DOHH2 (cell line): ENCODE data around the gene GH2.
A peak's percentile ranks its signal among the peaks of the same experiment; 100 is the strongest.

Experiments
- H3F3A ChIP-seq: fragments of 200-600 bp; sonication (generic), shearing (Covaris generic); 2 replicates; pipeline ENCODE4 v1.6.0; 2016; ENCODE audit warnings: antibody characterized with exemption, mild to moderate bottlenecking; ENCODE audit not compliant: control insufficient read depth, insufficient read depth
- H3K27ac ChIP-seq: fragments of 200-600 bp; sonication (generic); 2 replicates; pipeline ENCODE4 v1.5.1; 2014; ENCODE audit warnings: low read depth, mild to moderate bottlenecking, low read length, moderate library complexity
- H3K27me3 ChIP-seq: fragments of 200-600 bp; sonication (generic); 2 replicates; pipeline ENCODE4 v1.6.1; 2014; ENCODE audit warnings: mild to moderate bottlenecking, low read length, mixed read lengths; ENCODE audit not compliant: control insufficient read depth
- H3K36me3 ChIP-seq: fragments of 200-600 bp; sonication (generic); 2 replicates; pipeline ENCODE4 v1.6.1; 2014; ENCODE audit warnings: mild to moderate bottlenecking, low read length, moderate library complexity, mixed read lengths; ENCODE audit not compliant: control insufficient read depth
- H3K4me1 ChIP-seq: fragments of 200-600 bp; sonication (generic); 2 replicates; pipeline ENCODE4 v1.6.1; 2014; ENCODE audit warnings: mild to moderate bottlenecking, low read length, mixed read lengths; ENCODE audit not compliant: control insufficient read depth
- H3K4me2 ChIP-seq: fragments of 200-600 bp; sonication (generic); 2 replicates; pipeline ENCODE4 v1.6.0; 2014; ENCODE audit warnings: mild to moderate bottlenecking, low read length, moderate library complexity
- H3K4me3 ChIP-seq: fragments of 200-600 bp; sonication (generic); 2 replicates; pipeline ENCODE4 v1.5.1; 2014; ENCODE audit warnings: mild to moderate bottlenecking, low read length, mixed read lengths
- H3K79me2 ChIP-seq: fragments of 200-600 bp; sonication (generic); 2 replicates; pipeline ENCODE4 v1.6.1; 2014; ENCODE audit warnings: mild to moderate bottlenecking, low read length, mixed read lengths; ENCODE audit not compliant: control insufficient read depth
- H3K9me2 ChIP-seq: fragments of 200-600 bp; sonication (generic); replicated peaks from 2 replicates; pipeline ENCODE4 v1.6.1; 2014; ENCODE audit warnings: mild to moderate bottlenecking, low read length, mixed read lengths; ENCODE audit not compliant: control insufficient read depth
- H3K9me3 ChIP-seq: fragments of 200-600 bp; sonication (generic); 2 replicates; pipeline ENCODE4 v1.6.1; 2014; ENCODE audit warnings: antibody characterized with exemption, low read length, mixed read lengths; ENCODE audit not compliant: control insufficient read depth, insufficient read depth
- H4K20me1 ChIP-seq: fragments of 200-600 bp; sonication (generic); 2 replicates; pipeline ENCODE4 v1.6.0; 2014; ENCODE audit warnings: low read depth, mild to moderate bottlenecking, antibody characterized with exemption, low read length, moderate library complexity; ENCODE audit not compliant: control insufficient read depth, insufficient read depth
- EZH2phosphoT487 ChIP-seq: fragments of 200-600 bp; sonication (generic); IDR thresholded peaks from 2 replicates; pipeline ENCODE4 v1.6.1; 2017; ENCODE audit warnings: borderline replicate concordance, mild to moderate bottlenecking, antibody characterized with exemption, low read length, moderate library complexity, mixed read lengths
- TF ChIP-seq, protein P1 (sequence below): fragments of 200-600 bp; sonication (generic); IDR thresholded peaks from one replicate; pipeline ENCODE4 v1.5.1; 2014; ENCODE audit warnings: antibody characterized with exemption, mild to moderate bottlenecking, low read depth, low read length; ENCODE audit not compliant: poor library complexity, severe bottlenecking

GH2 gene

GRCh38 chr17:63881935-63882601 lies at the start of gene GH2:
GH2 (minus strand) TSS chr17:63881944; CDS start chr17:63881801, 143 bp downstream.
- H3K9me2 ChIP-seq = no peaks in the 10 kb centered on the region
- no peaks in the 10 kb centered on the region for H3K27me3 ChIP-seq
- H3K36me3 ChIP-seq = no peaks in the 10 kb centered on the region
- no peaks in the 10 kb centered on the region for H3F3A ChIP-seq
- H3K4me2 ChIP-seq = no peak within 1 kb of the TSS
- peaks cover 16% of the 10 kb centered on the region for H3K4me1 ChIP-seq
- no peak within 1 kb of the TSS for H3K4me3 ChIP-seq
- TF ChIP-seq, protein P1, sequence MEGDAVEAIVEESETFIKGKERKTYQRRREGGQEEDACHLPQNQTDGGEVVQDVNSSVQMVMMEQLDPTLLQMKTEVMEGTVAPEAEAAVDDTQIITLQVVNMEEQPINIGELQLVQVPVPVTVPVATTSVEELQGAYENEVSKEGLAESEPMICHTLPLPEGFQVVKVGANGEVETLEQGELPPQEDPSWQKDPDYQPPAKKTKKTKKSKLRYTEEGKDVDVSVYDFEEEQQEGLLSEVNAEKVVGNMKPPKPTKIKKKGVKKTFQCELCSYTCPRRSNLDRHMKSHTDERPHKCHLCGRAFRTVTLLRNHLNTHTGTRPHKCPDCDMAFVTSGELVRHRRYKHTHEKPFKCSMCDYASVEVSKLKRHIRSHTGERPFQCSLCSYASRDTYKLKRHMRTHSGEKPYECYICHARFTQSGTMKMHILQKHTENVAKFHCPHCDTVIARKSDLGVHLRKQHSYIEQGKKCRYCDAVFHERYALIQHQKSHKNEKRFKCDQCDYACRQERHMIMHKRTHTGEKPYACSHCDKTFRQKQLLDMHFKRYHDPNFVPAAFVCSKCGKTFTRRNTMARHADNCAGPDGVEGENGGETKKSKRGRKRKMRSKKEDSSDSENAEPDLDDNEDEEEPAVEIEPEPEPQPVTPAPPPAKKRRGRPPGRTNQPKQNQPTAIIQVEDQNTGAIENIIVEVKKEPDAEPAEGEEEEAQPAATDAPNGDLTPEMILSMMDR = peak; percentile 71
- no peak for TF ChIP-seq EZH2phosphoT487
- H3K27ac ChIP-seq = no peak within 1 kb of the TSS
- H3K9me3 ChIP-seq = no peaks in the 10 kb centered on the region
- H4K20me1 ChIP-seq = no peaks in the 10 kb centered on the region
- no peaks in the 10 kb centered on the region for H3K79me2 ChIP-seq

DNA sequence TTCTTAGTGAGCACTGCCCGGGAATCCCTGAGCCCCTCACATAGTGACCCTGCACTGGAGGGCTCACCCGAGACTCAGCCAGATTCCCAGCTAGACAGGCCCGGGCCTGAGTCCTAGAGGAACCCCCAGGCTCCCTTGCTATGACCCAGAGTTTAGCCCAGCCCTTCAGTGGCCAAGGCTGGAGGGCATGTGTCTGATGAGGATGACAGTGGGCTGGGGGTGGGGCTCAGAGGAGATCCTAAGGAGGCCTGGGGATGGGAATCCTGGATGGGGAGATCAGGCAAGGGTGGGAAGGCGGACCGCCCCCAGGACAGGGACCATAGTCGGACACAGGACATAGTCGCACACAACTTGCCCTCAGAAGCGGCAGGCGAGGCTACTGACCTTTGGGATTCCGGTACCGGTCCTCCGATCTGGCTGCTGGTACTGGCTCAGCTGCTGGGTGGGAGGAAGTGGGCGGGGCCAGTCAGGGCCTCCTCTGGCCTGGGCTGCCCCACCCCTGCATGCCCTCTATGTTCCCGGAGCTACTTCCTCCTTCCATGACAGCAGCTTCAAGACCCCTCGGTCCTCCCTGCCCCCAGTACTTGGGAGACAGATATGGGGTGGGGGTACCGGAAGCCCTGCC lies 49.3 kb upstream of the GH2 start:
- Histone ChIP-seq H4K20me1 (peaks cover 22% of the 10 kb centered on the region), H3K36me3 (peaks cover 59% of the 10 kb centered on the region), H3K4me1 (peaks cover 88% of the 10 kb centered on the region), H3K27ac (peak overlapping the region; percentile 92), H3K4me2 (peak overlapping the region; percentile 99), H3K9me2 (no peaks in the 10 kb centered on the region), H3K79me2 (peaks cover 48% of the 10 kb centered on the region), H3K9me3 (no peaks in the 10 kb centered on the region), H3K27me3 (no peaks in the 10 kb centered on the region), H3K4me3 (peak overlapping the region; percentile 98), H3F3A (peaks cover 32% of the 10 kb centered on the region)
- TF ChIP-seq, protein P1 = no peak
- TF ChIP-seq EZH2phosphoT487 = no peak

DNA sequence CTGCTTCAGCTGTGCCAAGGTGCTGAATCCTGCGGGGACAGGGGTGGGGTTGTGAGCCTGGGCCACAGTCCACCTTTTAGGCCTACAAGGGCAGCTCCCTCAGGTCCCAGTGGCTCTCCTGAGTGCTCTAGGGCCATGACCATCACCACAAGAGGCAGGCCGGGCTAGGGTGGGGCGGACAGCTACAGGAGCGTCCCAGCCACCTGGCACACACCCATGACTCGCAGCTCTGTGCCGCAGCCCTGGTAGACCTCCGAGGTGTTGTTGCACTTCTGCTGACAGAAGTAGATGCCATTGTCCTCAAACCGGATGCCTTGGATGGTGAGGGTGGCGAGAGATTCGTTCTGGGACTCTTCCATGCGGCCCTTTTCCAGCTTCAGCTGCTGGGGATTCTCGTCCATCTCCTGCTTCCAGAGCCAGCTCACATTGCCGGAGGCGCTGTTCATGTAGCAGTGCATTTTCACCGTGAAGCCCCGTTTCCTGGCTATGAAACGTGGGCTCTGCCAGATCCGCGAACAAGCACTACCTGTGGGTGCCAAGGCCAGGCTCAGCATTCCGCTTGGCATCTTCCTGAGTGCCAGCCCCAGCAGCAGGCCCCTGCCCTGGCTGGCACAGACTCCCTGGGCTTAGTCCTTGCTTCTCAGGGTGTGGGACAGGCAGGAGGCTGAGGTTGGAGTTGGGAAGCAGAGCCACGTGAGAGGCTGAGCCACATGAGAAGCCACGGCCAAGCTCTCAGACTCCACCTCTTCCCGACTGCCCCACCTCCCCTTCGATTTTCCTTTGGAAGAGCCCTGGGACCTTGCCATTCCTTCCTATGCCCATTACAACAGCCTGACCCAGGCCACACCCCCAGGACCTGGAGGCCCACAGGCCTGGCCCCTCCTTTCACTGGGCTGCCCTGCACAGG lies 48.4 kb upstream of the GH2 start:
- Histone ChIP-seq H3K4me1 (peaks cover 88% of the 10 kb centered on the region), H3K4me2 (peak overlapping the region; percentile 99), H3K27me3 (no peaks in the 10 kb centered on the region), H3K4me3 (peak overlapping the region; percentile 98), H3K9me3 (no peaks in the 10 kb centered on the region), H3K9me2 (no peaks in the 10 kb centered on the region), H3F3A (peaks cover 35% of the 10 kb centered on the region), H3K36me3 (peaks cover 64% of the 10 kb centered on the region), H3K27ac (peak overlapping the region; percentile 92), H4K20me1 (peaks cover 22% of the 10 kb centered on the region), H3K79me2 (peaks cover 48% of the 10 kb centered on the region)
- TF ChIP-seq, protein P1 = no peak
- TF ChIP-seq EZH2phosphoT487 = no peak
